Measurements from ENCODE around the gene TRAF3IP3.

- TF ChIP-seq CTCF (IDR thresholded peaks at IDR 0.05): no peak
- no peak for TF ChIP-seq POLR2A (IDR thresholded peaks at IDR 0.05)
Observed at GRCh38 chr1:209728466-209728865, 27.4 kb upstream of the TRAF3IP3 start.

All from right lobe of liver (tissue), 4 donors.